CD4-positive, CD25-positive, alpha-beta regulatory T cell (primary cell): ENCODE results near the gene SLC9A7. TPM values are rescaled to one million over a fixed set of nuclear protein-coding genes. Genes with fewer than 3 reads are reported as not detected.

Source experiments
- ATAC-seq, 2 donors: fragments of 150-1000 bp; cut with Tn5 transposase; one replicate each; pipeline ENCODE4 v1.10.0; 2021; ENCODE audit warnings: low read depth in 2 of 2, moderate number of reproducible peaks in 2 of 2, moderate library complexity in 1 of 2
- DNase-seq, 3 donors: peaks; one replicate each; pipeline versions ENCODE4 v3.0.0 to v3.0.0-alpha.2; 2012 to 2022; ENCODE audit warnings: mixed read lengths in 1 of 3
- H3K27ac ChIP-seq: one replicate; pipeline ENCODE4 v1.7.0; 2013; ENCODE audit warnings: mild to moderate bottlenecking, low read length; ENCODE audit not compliant: insufficient read depth, poor library complexity, severe bottlenecking
- H3K27me3 ChIP-seq: one replicate; pipeline ENCODE4 v1.7.0; 2013; ENCODE audit warnings: low read length; ENCODE audit not compliant: control insufficient read depth, insufficient read depth
- H3K36me3 ChIP-seq: one replicate; pipeline ENCODE4 v1.7.0; 2013; ENCODE audit warnings: mild to moderate bottlenecking, low read length, moderate library complexity; ENCODE audit not compliant: control insufficient read depth, insufficient read depth
- H3K4me1 ChIP-seq: 2 replicates; pipeline ENCODE4 v1.7.0; 2013; ENCODE audit warnings: mild to moderate bottlenecking, low read length; ENCODE audit not compliant: insufficient read depth, control insufficient read depth, poor library complexity, severe bottlenecking
- H3K4me3 ChIP-seq: one replicate; pipeline ENCODE4 v1.7.0; 2013; ENCODE audit warnings: low read depth, mild to moderate bottlenecking, low read length, moderate library complexity
- H3K9me3 ChIP-seq, 2 experiments: 1 replicate in 1 of 2; 2 replicates in 1 of 2; pipeline ENCODE4 v1.7.0; 2013; ENCODE audit warnings: low read length in 2 of 2, mild to moderate bottlenecking in 1 of 2, moderate library complexity in 1 of 2; ENCODE audit not compliant: control insufficient read depth in 2 of 2
- H3K27ac Mint-ChIP-seq, 3 donors: one replicate each; pipeline ENCODE4 v1.8.0; 2020 to 2022; ENCODE audit warnings: mild to moderate bottlenecking in 3 of 3, mixed read lengths in 3 of 3, moderate library complexity in 2 of 3
- H3K27me3 Mint-ChIP-seq: one replicate; pipeline ENCODE4 v1.8.0; 2022; ENCODE audit warnings: mild to moderate bottlenecking, mixed read lengths
- H3K36me3 Mint-ChIP-seq: one replicate; pipeline ENCODE4 v1.8.0; 2020; ENCODE audit warnings: mixed read lengths
- H3K4me1 Mint-ChIP-seq, 4 donors: one replicate each; pipeline ENCODE4 v1.8.0; 2020 to 2022; ENCODE audit warnings: mixed read lengths in 4 of 4, mild to moderate bottlenecking in 1 of 4
- H3K4me3 Mint-ChIP-seq, 4 donors: one replicate each; pipeline ENCODE4 v1.8.0; 2020 to 2022; ENCODE audit warnings: mild to moderate bottlenecking in 4 of 4, mixed read lengths in 4 of 4, moderate library complexity in 3 of 4
- H3K9me3 Mint-ChIP-seq, 7 donors: one replicate each; pipeline ENCODE4 v1.8.0; 2020 to 2022; ENCODE audit warnings: mixed read lengths in 7 of 7, mild to moderate bottlenecking in 3 of 7, moderate library complexity in 2 of 7
- polyA plus RNA-seq, 4 donors: library from polyadenylated mRNA; unstranded; fragments of 300-500 nt; fragmentation: Illumina TruSeq; gene quantifications; one replicate each; pipeline ENCODE4 v1.2.3, GENCODE V29; 2021
- total RNA-seq: library from RNA; stranded (reverse); gene quantifications from one replicate; pipeline ENCODE4 v1.2.3, GENCODE V29; 2022

The SLC9A7 gene
- total and polyA plus RNA-seq, 5 donors from 2014 or later = 3.6 to 6.4 (median 4.2) TPM

DNA sequence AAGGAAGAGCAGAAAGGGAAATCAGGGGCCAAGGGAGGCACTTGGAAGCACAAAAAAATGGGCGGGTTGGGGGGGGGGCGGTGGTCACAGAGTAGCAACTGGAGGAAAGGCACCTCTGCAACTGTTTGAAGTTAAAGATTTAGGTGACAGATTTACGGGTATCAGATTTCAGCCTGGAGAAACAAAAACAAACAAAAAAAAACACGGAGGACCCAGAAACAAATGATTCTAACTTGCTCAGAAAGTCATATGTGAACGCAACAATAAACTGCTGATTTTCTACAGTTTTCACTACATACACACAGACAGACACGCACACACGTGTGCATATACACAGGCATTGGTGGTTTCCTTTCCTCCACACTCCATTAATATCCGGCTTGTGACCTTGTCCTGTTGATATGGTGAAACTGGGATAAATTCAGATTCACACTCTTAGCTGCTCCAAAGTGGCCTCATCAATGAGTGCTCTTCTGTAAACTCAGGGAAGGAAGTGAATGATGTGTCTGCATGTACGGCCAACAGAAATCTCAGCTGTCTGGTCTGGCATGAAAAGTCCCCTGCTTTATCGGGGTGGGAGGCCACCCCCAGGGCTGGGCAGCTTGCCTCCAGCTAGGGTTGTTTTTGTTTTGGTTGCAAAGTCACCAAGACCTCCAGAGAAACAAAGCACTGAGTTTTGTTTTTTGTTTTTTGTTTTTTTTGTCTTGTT, 131.1 kb downstream of the SLC9A7 start:
- Mint-ChIP-seq H3K4me1 (peaks cover 0 to 40% (median 22%) of the 10 kb centered on the region in 4 donors), H3K36me3 (peaks cover 6% of the 10 kb centered on the region), H3K27me3 (no peaks in the 10 kb centered on the region), H3K9me3 (peaks cover 0 to 1% (median 0%) of the 10 kb centered on the region in 7 donors), H3K4me3 (peak overlapping the region; percentile 0 to 64 (median 19)), H3K27ac (peak overlapping the region; percentile 48 to 83 (median 70))
- Histone ChIP-seq H3K4me3 (peak overlapping the region; percentile 19), H3K9me3 (no peaks in the 10 kb centered on the region), H3K4me1 (peaks cover 29% of the 10 kb centered on the region), H3K27ac (peak overlapping the region; percentile 63), H3K36me3 (no peaks in the 10 kb centered on the region), H3K27me3 (no peaks in the 10 kb centered on the region)
- ATAC-seq (no peak), DNase-seq (no peak)

DNA sequence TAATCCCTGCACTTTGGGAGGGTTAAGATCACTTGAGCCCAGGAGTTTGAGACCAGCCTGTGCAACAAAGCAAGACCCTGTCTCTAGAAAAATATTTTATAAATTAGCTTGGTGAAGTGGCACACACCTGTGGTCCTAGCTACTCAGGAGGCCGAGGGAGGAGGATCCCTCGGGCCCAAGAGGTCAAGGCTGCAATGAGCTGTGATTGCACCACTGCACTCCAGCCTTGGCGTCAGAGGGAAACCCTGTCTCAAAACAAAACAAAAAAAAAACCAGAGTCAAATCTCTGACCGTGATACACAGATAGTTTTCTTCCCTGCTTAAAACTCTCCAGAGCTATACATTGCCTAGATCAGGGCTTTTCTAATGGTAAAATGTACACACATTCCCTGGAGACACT, 131.9 kb downstream of the SLC9A7 start:
- no peaks in the 10 kb centered on the region for H3K36me3 ChIP-seq
- ATAC-seq (no peak), DNase-seq (no peak)
- H3K27ac Mint-ChIP-seq = peak overlapping the region; percentile 48 to 97 (median 63)
- H3K4me1 ChIP-seq = peaks cover 29% of the 10 kb centered on the region
- H3K9me3 ChIP-seq = no peaks in the 10 kb centered on the region
- H3K27me3 Mint-ChIP-seq = no peaks in the 10 kb centered on the region
- H3K4me3 ChIP-seq = peak overlapping the region; percentile 37
- peaks cover 0 to 1% (median 0%) of the 10 kb centered on the region in 7 donors for H3K9me3 Mint-ChIP-seq
- H3K4me3 Mint-ChIP-seq = peak overlapping the region; percentile 8 to 92 (median 54)
- H3K4me1 Mint-ChIP-seq = peaks cover 0 to 40% (median 22%) of the 10 kb centered on the region in 4 donors
- no peaks in the 10 kb centered on the region for H3K27me3 ChIP-seq
- H3K36me3 Mint-ChIP-seq = peaks cover 6% of the 10 kb centered on the region
- peak overlapping the region; percentile 52 for H3K27ac ChIP-seq

- peaks cover 0 to 40% (median 22%) of the 10 kb centered on the region in 4 donors for H3K4me1 Mint-ChIP-seq
- DNase-seq (peak in 2 of 3 donors; percentile 25 to 75), ATAC-seq (peak; percentile 52 to 56)
- peak overlapping the region; percentile 8 to 92 (median 54) for H3K4me3 Mint-ChIP-seq
- Histone ChIP-seq H3K4me1 (peaks cover 29% of the 10 kb centered on the region), H3K4me3 (peak overlapping the region; percentile 10), H3K36me3 (no peaks in the 10 kb centered on the region), H3K9me3 (no peaks in the 10 kb centered on the region), H3K27ac (peak overlapping the region; percentile 52), H3K27me3 (no peaks in the 10 kb centered on the region)
- H3K27me3 Mint-ChIP-seq = no peaks in the 10 kb centered on the region
- H3K36me3 Mint-ChIP-seq = peaks cover 6% of the 10 kb centered on the region
- H3K27ac Mint-ChIP-seq = peak overlapping the region; percentile 48 to 97 (median 63)
- peaks cover 0 to 1% (median 0%) of the 10 kb centered on the region in 7 donors for H3K9me3 Mint-ChIP-seq
Observed at GRCh38 chrX:46626566-46626965, 132.4 kb downstream of the SLC9A7 start.

DNA sequence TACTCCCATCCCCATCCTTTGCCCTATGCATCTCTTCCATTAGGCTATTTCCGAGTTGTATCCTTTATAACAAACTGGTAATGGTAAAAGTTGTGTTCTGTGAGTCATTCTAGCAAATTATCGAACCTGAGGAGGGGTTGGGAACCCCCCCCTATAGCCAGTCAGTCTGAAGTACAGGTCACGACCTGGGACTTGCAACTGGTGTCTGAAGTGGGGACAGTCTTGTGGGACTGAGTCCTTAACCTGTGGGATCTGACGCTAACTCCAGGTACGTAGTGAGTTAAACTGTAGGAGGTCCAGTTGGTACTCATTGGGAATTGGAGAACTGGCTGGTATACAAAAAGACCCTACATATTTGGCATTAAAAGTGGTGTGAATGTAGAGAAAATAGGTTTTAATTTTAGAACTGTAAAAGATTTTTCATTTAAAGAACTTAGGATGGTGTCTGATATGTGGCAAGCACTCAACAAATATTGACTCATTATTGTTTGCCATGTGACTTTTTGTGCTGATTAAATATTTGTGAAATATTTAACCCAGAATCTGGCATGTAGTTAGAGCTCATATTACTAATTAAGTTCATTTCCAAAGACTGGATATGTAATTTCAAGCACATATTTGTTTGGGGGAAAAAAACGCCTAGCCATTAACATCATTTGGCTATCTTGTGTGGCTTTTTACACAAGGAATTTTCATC, 134.7 kb downstream of the SLC9A7 start:
- Mint-ChIP-seq H3K27ac (no peak overlapping the region), H3K36me3 (peaks cover 3% of the 10 kb centered on the region), H3K4me1 (peaks cover 0 to 33% (median 22%) of the 10 kb centered on the region in 4 donors), H3K9me3 (peaks cover 0 to 3% (median 0%) of the 10 kb centered on the region in 7 donors), H3K27me3 (no peaks in the 10 kb centered on the region), H3K4me3 (no peak overlapping the region)
- Histone ChIP-seq H3K4me1 (peaks cover 27% of the 10 kb centered on the region), H3K36me3 (peaks cover 1% of the 10 kb centered on the region), H3K9me3 (no peaks in the 10 kb centered on the region), H3K27me3 (no peaks in the 10 kb centered on the region), H3K4me3 (no peak overlapping the region), H3K27ac (no peak overlapping the region)
- ATAC-seq = no peak
- no peak for DNase-seq

DNA sequence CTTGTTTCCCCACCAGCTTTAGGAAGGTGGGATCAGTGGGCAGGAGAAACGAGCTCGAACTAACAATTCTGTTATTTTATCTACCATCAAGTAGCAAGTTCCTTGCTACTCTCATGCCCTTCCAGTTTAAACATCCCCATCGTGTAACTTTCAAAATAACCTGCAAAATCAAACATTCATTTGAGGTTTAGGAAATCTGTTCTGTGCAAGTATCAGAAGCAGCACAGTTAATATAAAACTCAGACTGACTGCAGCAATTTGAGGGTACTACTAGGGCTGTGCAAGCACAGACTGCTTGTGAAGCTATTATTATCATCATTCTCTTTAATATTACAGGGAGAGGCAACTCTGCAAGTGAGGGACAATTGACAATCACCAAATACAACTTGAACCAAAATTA, 137.3 kb downstream of the SLC9A7 start:
- Histone ChIP-seq H3K4me3 (no peak overlapping the region), H3K36me3 (peaks cover 5% of the 10 kb centered on the region), H3K27ac (no peak overlapping the region), H3K9me3 (no peaks in the 10 kb centered on the region), H3K4me1 (peaks cover 18% of the 10 kb centered on the region), H3K27me3 (no peaks in the 10 kb centered on the region)
- H3K4me1 Mint-ChIP-seq = peaks cover 12 to 24% (median 16%) of the 10 kb centered on the region in 4 donors
- H3K36me3 Mint-ChIP-seq = peaks cover 4% of the 10 kb centered on the region
- H3K4me3 Mint-ChIP-seq = no peak overlapping the region
- DNase-seq (no peak), ATAC-seq (no peak)
- H3K9me3 Mint-ChIP-seq = peaks cover 0 to 3% (median 0%) of the 10 kb centered on the region in 7 donors
- no peak overlapping the region for H3K27ac Mint-ChIP-seq
- H3K27me3 Mint-ChIP-seq = no peaks in the 10 kb centered on the region

GRCh38 chrX:46620505-46620904, 138.4 kb downstream of the SLC9A7 start:
- Histone ChIP-seq H3K27ac (no peak overlapping the region), H3K9me3 (no peaks in the 10 kb centered on the region), H3K4me3 (no peak overlapping the region), H3K36me3 (peaks cover 5% of the 10 kb centered on the region), H3K27me3 (no peaks in the 10 kb centered on the region), H3K4me1 (peaks cover 16% of the 10 kb centered on the region)
- DNase-seq = no peak
- no peak overlapping the region for H3K4me3 Mint-ChIP-seq
- H3K27ac Mint-ChIP-seq = no peak overlapping the region
- peaks cover 11 to 18% (median 13%) of the 10 kb centered on the region in 4 donors for H3K4me1 Mint-ChIP-seq
- H3K27me3 Mint-ChIP-seq = no peaks in the 10 kb centered on the region
- H3K9me3 Mint-ChIP-seq = peaks cover 0 to 3% (median 0%) of the 10 kb centered on the region in 7 donors
- peaks cover 3% of the 10 kb centered on the region for H3K36me3 Mint-ChIP-seq
- no peak for ATAC-seq

DNA sequence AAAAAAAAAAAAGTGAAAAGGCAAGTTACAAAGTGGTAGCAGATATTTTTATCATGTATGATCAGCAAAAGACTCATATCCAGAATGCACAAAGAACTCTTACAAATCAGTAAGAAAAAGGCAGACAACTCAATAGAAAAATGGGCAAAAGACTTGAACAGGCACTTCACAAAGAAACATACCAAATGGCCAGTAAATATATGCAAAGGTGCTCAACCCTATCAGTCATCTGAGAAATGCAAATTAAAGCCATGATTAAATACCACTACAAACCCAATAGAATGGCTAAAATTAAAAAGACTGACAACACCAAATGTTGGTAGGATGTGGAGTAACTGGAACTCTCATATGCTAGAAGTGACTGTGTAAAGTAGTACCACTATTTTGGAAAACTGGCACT, 140.0 kb downstream of the SLC9A7 start:
- peaks cover 16% of the 10 kb centered on the region for H3K4me1 ChIP-seq
- H3K9me3 ChIP-seq = no peaks in the 10 kb centered on the region
- DNase-seq = no peak
- H3K36me3 Mint-ChIP-seq = peaks cover 3% of the 10 kb centered on the region
- H3K27me3 ChIP-seq = no peaks in the 10 kb centered on the region
- H3K4me1 Mint-ChIP-seq = peaks cover 11 to 21% (median 16%) of the 10 kb centered on the region in 4 donors
- H3K27ac Mint-ChIP-seq = peak overlapping the region in 1 of 3 donors; percentile 56
- no peak overlapping the region for H3K4me3 ChIP-seq
- H3K27ac ChIP-seq = no peak overlapping the region
- H3K36me3 ChIP-seq = peaks cover 5% of the 10 kb centered on the region
- H3K27me3 Mint-ChIP-seq = no peaks in the 10 kb centered on the region
- ATAC-seq = no peak
- peaks cover 0 to 3% (median 0%) of the 10 kb centered on the region in 7 donors for H3K9me3 Mint-ChIP-seq
- no peak overlapping the region for H3K4me3 Mint-ChIP-seq
